CD4-positive, alpha-beta T cell (primary cell): ENCODE measurements around the gene AP1M1. TPM values are rescaled to one million over a fixed set of nuclear protein-coding genes. Genes with fewer than 3 reads are reported as not detected.

ENCODE experiments used
- ATAC-seq: fragments of 200-7000 bp; cut with Tn5 transposase; one replicate; pipeline ENCODE4 v1.10.0; 2022; ENCODE audit warnings: mild to moderate bottlenecking; ENCODE audit not compliant: poor library complexity
- CTCF ChIA-PET: fragments of 350-600 bp; sonication (Branson Sonifier 250); formaldehyde crosslinking; loops from one replicate; lab custom pipeline; 2021; ENCODE audit warnings: antibody characterized with exemption, inconsistent platforms; lab: Charles Lee
- POLR2A ChIA-PET: fragments of 350-600 bp; sonication (Branson Sonifier 250); formaldehyde crosslinking; loops from one replicate; lab custom pipeline; 2021; ENCODE audit warnings: antibody characterized with exemption, inconsistent platforms; lab: Charles Lee
- DNase-seq, 14 experiments: peaks; one replicate each; pipeline ENCODE4 v3.0.0-alpha.2; 2013 to 2020; ENCODE audit warnings: mixed read lengths in 2 of 14
- H3K27ac ChIP-seq, 2 donors: one replicate each; pipeline versions ENCODE4 v1.5.1 to v1.7.0; 2013; ENCODE audit warnings: low read length in 2 of 2, low read depth in 1 of 2, mild to moderate bottlenecking in 1 of 2
- H3K27me3 ChIP-seq, 2 experiments: 1 replicate in 1 of 2; 2 replicates in 1 of 2; pipeline versions ENCODE4 v1.6.1 to v1.7.0; 2013; ENCODE audit warnings: low read length in 2 of 2, control low read depth in 1 of 2, mild to moderate bottlenecking in 1 of 2, moderate library complexity in 1 of 2; ENCODE audit not compliant: insufficient read depth in 2 of 2, control insufficient read depth in 1 of 2
- H3K36me3 ChIP-seq: one replicate; pipeline ENCODE4 v1.6.1; 2013; ENCODE audit warnings: low read length, control low read depth; ENCODE audit not compliant: insufficient read depth
- H3K4me1 ChIP-seq: one replicate; pipeline ENCODE4 v1.6.1; 2013; ENCODE audit warnings: low read length, control low read depth; ENCODE audit not compliant: insufficient read depth
- H3K4me3 ChIP-seq: one replicate; pipeline ENCODE4 v1.5.1; 2013; ENCODE audit warnings: mild to moderate bottlenecking, low read length, moderate library complexity
- H3K9me3 ChIP-seq, 2 experiments: 1 replicate in 1 of 2; 2 replicates in 1 of 2; pipeline versions ENCODE4 v1.6.1 to v1.7.0; 2013; ENCODE audit warnings: low read length in 2 of 2, mild to moderate bottlenecking in 2 of 2, control low read depth in 1 of 2, moderate library complexity in 1 of 2; ENCODE audit not compliant: control insufficient read depth in 1 of 2, insufficient read depth in 1 of 2
- H3K27ac Mint-ChIP-seq: one replicate; pipeline ENCODE4 v1.8.0; 2020; ENCODE audit warnings: mixed read lengths
- H3K27me3 Mint-ChIP-seq: one replicate; pipeline ENCODE4 v1.8.0; 2021; ENCODE audit warnings: mixed read lengths
- H3K36me3 Mint-ChIP-seq: one replicate; pipeline ENCODE4 v1.8.0; 2021; ENCODE audit warnings: low read depth, mixed read lengths
- H3K4me1 Mint-ChIP-seq: one replicate; pipeline ENCODE4 v1.8.0; 2021; ENCODE audit warnings: low read depth, mixed read lengths
- H3K4me3 Mint-ChIP-seq: one replicate; pipeline ENCODE4 v1.8.0; 2020; ENCODE audit warnings: mild to moderate bottlenecking, mixed read lengths
- H3K9me3 Mint-ChIP-seq: one replicate; pipeline ENCODE4 v1.8.0; 2020; ENCODE audit warnings: mixed read lengths
- CTCF ChIP-seq: fragments of 200-600 bp; IDR thresholded peaks from one replicate; pipeline ENCODE4 v1.8.0; 2022; ENCODE audit warnings: antibody characterized with exemption, mild to moderate bottlenecking
- intact Hi-C, 2 experiments: fragments of 100-400 bp; cut with DNase I in 1 of 2; cut with micrococcal nuclease in 1 of 2; formaldehyde crosslinking; loops; one replicate each; pipeline versions ENCODE4 v1.15.1 to v1.9.0; 2023 to 2025; cut with DNase I, micrococcal nuclease
- total RNA-seq, 174 experiments: library from RNA in 2 of 174; stranded (reverse) in 2 of 174; gene quantifications; one replicate each; pipeline ENCODE4 v1.2.3 and lab custom pipeline; 2021 to 2026

The AP1M1 gene
- total RNA-seq, 2 experiments from 2014 or later: 52.1 to 58.3 TPM

- Mint-ChIP-seq H3K9me3 (no peaks in the 10 kb centered on the region), H3K27me3 (no peaks in the 10 kb centered on the region), H3K4me3 (no peak overlapping the region), H3K27ac (no peak overlapping the region), H3K36me3 (no peaks in the 10 kb centered on the region), H3K4me1 (peaks cover 46% of the 10 kb centered on the region)
- Histone ChIP-seq H3K4me3 (no peak overlapping the region), H3K9me3 (no peaks in the 10 kb centered on the region), H3K36me3 (no peaks in the 10 kb centered on the region), H3K27me3 (no peaks in the 10 kb centered on the region), H3K27ac (no peak overlapping the region), H3K4me1 (peaks cover 75% of the 10 kb centered on the region)
- ChIA-PET CTCF (no interaction called here), POLR2A (interaction anchor here (0.8 to 2.7 kb wide), 2 partner anchors 64 to 111 kb away, joined by 5 to 8 read pairs; partner anchors contain the start of gene KLF2)
- DNase-seq (no peak), ATAC-seq (no peak)
- intact Hi-C loops: loop anchor here in 1 of 2 experiments (5.0 kb wide), 1 partner anchor 62 kb away; the partner anchor contains the start of gene KLF2
- TF ChIP-seq CTCF: no peak
Measured at GRCh38 chr19:16260160-16260811, 62.6 kb downstream of the AP1M1 start.

- POLR2A ChIA-PET: interaction anchor here (0.6 to 2.7 kb wide), 2 partner anchors 9 to 64 kb away, joined by 3 to 8 read pairs; partner anchors contain the start of gene KLF2
- Mint-ChIP-seq H3K36me3 (no peaks in the 10 kb centered on the region), H3K9me3 (no peaks in the 10 kb centered on the region), H3K27me3 (no peaks in the 10 kb centered on the region), H3K4me1 (peaks cover 47% of the 10 kb centered on the region), H3K27ac (peak overlapping the region; percentile 35), H3K4me3 (no peak overlapping the region)
- no peak for TF ChIP-seq CTCF
- CTCF ChIA-PET: interaction anchor here (1.0 kb wide), 1 partner anchor 146 kb away, joined by 3 read pairs; no protein-coding TSS in a partner anchor
- H3K27ac ChIP-seq: no peak overlapping the region
- no peaks in the 10 kb centered on the region for H3K36me3 ChIP-seq
- H3K4me3 ChIP-seq: no peak overlapping the region
- ATAC-seq (no peak), DNase-seq (no peak)
- intact Hi-C loops: loop anchor here in 1 of 2 experiments (5.0 kb wide), 1 partner anchor 62 kb away; the partner anchor contains the start of gene KLF2
- H3K4me1 ChIP-seq: peaks cover 76% of the 10 kb centered on the region
- H3K9me3 ChIP-seq: no peaks in the 10 kb centered on the region
- H3K27me3 ChIP-seq: no peaks in the 10 kb centered on the region
Measured at GRCh38 chr19:16260812-16261161, 63.1 kb downstream of the AP1M1 start.

GRCh38 chr19:16261584-16262368 is 64.1 kb downstream of the AP1M1 start:
- intact Hi-C loops: loop anchor here in 1 of 2 experiments (5.0 kb wide), 1 partner anchor 61 kb away; the partner anchor contains the start of gene KLF2
- Mint-ChIP-seq H3K9me3 (no peaks in the 10 kb centered on the region), H3K27me3 (no peaks in the 10 kb centered on the region), H3K4me3 (peak overlapping the region; percentile 30), H3K27ac (peak overlapping the region; percentile 35), H3K4me1 (peaks cover 53% of the 10 kb centered on the region), H3K36me3 (no peaks in the 10 kb centered on the region)
- no peak for ATAC-seq
- CTCF ChIA-PET: interaction anchor here (1.0 to 1.8 kb wide), 4 partner anchors 14 to 145 kb away, joined by 3 to 5 read pairs (median 3); no protein-coding TSS in a partner anchor
- peak in 2 of 14 experiments; percentile 32 to 56 for DNase-seq
- Histone ChIP-seq H3K9me3 (no peaks in the 10 kb centered on the region), H3K4me1 (peaks cover 80% of the 10 kb centered on the region), H3K27ac (no peak overlapping the region), H3K27me3 (no peaks in the 10 kb centered on the region), H3K36me3 (no peaks in the 10 kb centered on the region), H3K4me3 (peak overlapping the region; percentile 3)
- POLR2A ChIA-PET: interaction anchor here (1.3 to 2.7 kb wide), 3 partner anchors 63 to 110 kb away, joined by 5 to 8 read pairs (median 6); partner anchors contain the start of gene KLF2
- TF ChIP-seq CTCF: no peak
